ENCODE data around the gene NUP205. TPM values are rescaled to one million over a fixed set of nuclear protein-coding genes. Genes with fewer than 3 reads are reported as not detected.
"Not testable (repeated sequence)": the region's sequence is repeated elsewhere in the genome, so short reads cannot be mapped to it uniquely, and the experiment has no call there.

The NUP205 gene
- total RNA-seq, 2 experiments from 2014 or later, result 109 to 111 TPM

GRCh38 chr7:135692606-135693005 lies 134.9 kb downstream of the NUP205 start:
- H3K4me3 Mint-ChIP-seq; H3K9me3 Mint-ChIP-seq (ENCODE audit: insufficient read depth); POLR2A ChIA-PET; DNase-seq; H3K4me1 Mint-ChIP-seq (ENCODE audit: low read depth); H3K27ac Mint-ChIP-seq; H3K27me3 Mint-ChIP-seq (ENCODE audit: low read depth); H3K36me3 Mint-ChIP-seq (ENCODE audit: low read depth); ATAC-seq: not testable (repeated sequence)
- CTCF ChIA-PET, result interaction anchor here (0.8 kb wide), 1 partner anchor 47 kb away, joined by 3 read pairs; no protein-coding TSS in a partner anchor

- ChIA-PET POLR2A (no interaction called here), CTCF (no interaction called here)
- Mint-ChIP-seq H3K4me3 (no peak overlapping the region), H3K4me1 (ENCODE audit: low read depth) (no peaks in the 10 kb centered on the region), H3K27me3 (ENCODE audit: low read depth) (no peaks in the 10 kb centered on the region), H3K36me3 (ENCODE audit: low read depth) (no peaks in the 10 kb centered on the region), H3K27ac (no peak overlapping the region), H3K9me3 (ENCODE audit: insufficient read depth) (no peaks in the 10 kb centered on the region)
- DNase-seq (no peak), ATAC-seq (no peak)
These were observed 135.8 kb downstream of the NUP205 start for GRCh38 chr7:135693558-135693957.

GRCh38 chr7:135697276-135698049 lies 139.7 kb downstream of the NUP205 start:
- ChIA-PET POLR2A (no interaction called here), CTCF (no interaction called here)
- Mint-ChIP-seq H3K36me3 (ENCODE audit: low read depth) (no peaks in the 10 kb centered on the region), H3K4me3 (no peak overlapping the region), H3K4me1 (ENCODE audit: low read depth) (no peaks in the 10 kb centered on the region), H3K27ac (no peak overlapping the region), H3K9me3 (ENCODE audit: insufficient read depth) (no peaks in the 10 kb centered on the region), H3K27me3 (ENCODE audit: low read depth) (no peaks in the 10 kb centered on the region)
- ATAC-seq (no peak), DNase-seq (no peak)

Other genes starting within 250 kb of the NUP205 start
- gene CNOT4, start 47.8 kb upstream of the NUP205 start, total RNA-seq, result 10 to 100 TPM; 22.1 to 23.3 TPM
- 10 to 100 TPM; 22.2 to 22.9 TPM for gene STMP1, start 104.6 kb downstream of the NUP205 start, total RNA-seq
- not detected for gene SLC13A4, start 170.3 kb downstream of the NUP205 start, total RNA-seq
- not detected for gene FAM180A, start 190.9 kb downstream of the NUP205 start, total RNA-seq

All from activated CD8-positive, alpha-beta T cell treated with anti-CD3 and anti-CD28 coated beads, Interleukin-2, amount 10 ng/mL, durations not matched to agents 7 days and 5 days (primary cell).